Glomerular endothelial cell (primary cell): ENCODE measurements around the gene AFAP1. TPM values are rescaled to one million over a fixed set of nuclear protein-coding genes. Genes with fewer than 3 reads are reported as not detected.

Source experiments
- DNase-seq: peaks from one replicate; pipeline ENCODE4 v3.0.0-alpha.2; 2011; ENCODE audit warnings: low read depth, low spot score; ENCODE audit errors: extremely low read depth
- total RNA-seq: library from RNA; depleted of rRNA; stranded (reverse); fragments of >200 nt; gene quantifications from 2 replicates; pipeline ENCODE4 v1.2.3, GENCODE V29; 2015

The AFAP1 gene
- total RNA-seq, 1 donor from 2014 or later: 92.8 TPM

DNA sequence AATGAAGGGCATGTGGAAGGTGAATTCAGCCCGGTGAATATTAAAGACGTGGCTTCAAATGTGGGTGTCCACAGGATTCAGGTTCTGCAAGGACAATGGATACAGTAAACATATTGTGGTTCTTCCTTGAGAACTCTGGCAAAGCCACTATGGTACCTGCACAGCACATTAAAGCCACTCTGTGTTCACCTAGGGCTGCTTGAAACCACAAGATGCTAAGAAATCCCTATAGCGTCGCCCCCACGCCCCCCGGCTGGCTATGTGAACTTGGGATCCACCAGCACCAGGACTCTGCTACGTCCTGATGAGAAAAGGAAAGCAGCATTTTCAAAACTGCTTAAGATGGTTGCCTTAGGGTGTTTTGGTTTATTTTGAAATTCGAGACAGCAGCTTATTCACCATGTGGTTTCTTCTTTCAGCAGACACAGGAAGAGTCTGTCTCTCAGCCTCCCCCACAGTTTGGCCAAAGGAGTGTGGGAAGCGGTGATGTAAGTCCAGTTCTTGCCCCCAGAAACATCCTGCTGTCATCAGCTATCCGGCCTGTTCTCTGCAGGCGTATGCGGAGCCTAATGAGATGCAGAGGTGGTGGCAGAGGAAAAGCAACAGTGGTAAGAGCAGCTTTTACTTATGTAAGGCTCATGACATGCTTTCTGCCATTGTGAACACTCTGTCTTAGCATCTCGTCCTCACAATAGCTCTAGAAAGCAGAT, 111.5 kb downstream of the AFAP1 start:
- DNase-seq: no peak

DNA sequence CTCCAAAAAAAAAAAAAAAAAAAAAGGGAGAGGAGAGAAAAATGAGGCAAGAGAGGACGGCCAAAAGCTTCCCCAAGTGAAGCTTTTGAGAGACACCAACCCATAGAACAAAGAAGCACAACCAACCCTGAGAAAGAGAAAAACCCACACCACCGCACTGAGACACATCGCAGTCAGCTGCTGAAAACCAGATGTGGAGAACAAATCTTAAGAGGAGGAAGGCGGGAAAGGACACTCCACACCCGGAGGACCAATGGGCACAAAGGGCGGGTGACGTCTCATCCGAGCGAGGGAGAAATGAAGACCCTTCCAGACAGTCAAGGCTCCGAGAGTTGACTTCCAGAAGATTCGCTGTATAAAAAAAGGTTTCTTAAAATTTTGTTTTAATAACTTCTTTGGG, 112.1 kb downstream of the AFAP1 start:
- DNase-seq: no peak

DNA sequence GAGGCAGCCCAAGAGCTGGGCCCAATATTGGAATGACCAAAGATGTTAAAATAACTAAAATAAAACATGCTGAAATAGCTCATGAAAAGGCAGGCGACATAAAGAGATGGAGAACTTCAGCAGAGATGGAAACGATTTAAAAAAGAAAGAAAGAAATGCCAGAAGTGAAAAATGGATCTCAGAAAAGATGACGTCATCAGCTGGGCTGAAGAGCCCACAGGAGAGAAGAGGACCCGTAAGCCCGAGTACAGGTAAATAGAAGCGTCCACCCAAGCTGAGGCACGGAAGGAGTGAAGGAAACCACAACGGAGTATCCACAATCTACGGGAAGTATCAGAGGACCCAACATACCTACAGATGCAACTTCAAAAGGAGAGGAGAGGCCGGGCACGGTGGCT, 112.8 kb downstream of the AFAP1 start:
- no peak for DNase-seq

DNA sequence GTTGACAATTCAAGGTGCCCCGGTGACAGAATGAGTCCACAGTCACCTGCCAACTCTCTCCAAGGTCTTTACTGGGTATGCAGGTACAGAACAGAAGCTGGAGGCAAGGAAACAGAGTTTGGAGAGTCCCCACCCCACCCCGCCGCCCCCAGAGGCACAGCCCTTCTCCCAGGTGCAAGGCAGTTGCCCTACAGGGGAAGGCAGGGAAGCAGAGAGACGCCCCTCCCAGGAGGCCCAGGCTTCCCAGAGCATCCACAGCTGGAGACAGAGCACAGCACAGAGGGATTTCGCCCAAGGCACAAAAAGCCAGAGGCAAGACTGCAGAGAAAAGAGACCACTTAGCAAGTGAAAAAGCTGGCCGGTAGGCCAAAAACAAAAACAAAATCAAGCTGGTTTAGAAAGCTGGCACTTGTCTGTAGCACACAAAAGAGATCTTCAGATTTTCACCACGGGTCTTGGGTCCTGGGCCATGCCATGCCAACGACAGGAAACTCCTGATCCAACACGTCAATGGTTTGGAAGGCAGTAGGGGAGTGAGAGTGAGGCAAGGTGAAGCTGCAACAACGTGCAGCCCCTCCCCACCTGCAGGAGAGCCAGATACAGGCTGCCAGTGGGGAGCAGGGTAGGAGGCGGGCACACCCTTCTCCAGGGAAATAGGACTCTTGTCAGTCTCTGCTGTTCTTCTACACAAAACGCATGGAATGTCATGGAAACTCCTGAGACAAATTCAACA, 113.3 kb downstream of the AFAP1 start:
- no peak for DNase-seq

DNA sequence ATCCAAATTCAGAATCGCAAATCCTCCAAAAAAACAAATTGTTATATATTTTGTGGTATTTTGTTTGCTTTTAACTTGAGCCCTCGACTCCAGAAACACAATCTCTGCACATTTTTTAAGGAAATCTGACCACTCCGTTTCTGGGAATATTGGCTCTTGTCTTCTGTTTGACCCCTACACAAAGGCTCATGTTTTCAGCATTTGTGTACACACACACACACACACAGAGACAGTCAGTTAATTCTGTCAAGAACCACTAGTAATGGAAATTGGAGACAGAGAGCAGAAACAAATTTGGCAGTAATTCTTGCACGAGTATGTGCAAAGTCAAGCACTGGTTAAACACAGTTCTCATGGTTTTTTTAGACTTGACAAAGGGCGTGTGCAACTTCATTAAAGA, 115.4 kb downstream of the AFAP1 start:
- no peak for DNase-seq

DNA sequence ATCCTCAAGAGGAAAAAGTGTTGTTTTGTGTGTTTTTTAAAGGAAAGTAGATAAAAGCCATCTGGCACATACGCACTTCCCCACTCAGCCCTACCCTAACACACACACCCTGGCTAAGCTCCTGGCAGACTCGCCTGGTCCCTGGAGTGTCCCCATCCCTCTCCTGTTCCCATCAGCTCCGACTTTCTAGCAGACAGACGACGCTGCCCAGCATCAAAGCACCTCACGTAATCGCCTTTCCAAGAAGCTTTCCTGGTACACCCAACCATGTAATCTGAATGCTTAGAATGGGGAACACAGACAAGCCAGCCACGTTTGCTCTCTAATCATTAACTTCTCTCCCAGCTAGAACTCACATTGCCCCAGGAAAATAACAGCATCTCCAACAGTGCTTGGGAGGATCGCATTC, 116.2 kb downstream of the AFAP1 start:
- no peak for DNase-seq

DNA sequence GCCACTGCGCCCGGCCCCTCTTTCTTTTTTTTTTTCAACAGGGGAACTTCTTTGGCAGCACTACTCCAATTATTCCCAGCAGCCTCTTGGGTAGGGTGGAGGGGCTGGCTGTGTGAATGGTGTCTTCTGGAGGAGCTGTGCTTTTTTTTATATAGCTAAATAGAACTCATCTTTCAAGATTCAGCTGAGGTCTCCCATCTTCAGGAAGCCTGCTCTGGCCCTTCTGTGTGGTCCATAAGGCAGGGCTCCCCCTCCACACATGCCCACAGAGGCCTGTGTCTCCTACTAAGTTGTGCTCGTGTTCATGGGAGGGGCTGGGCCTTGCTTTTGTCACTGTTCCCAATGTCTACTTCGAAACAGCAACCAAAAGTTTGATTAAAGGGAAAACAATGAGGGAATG, 116.8 kb downstream of the AFAP1 start:
- no peak for DNase-seq

DNA sequence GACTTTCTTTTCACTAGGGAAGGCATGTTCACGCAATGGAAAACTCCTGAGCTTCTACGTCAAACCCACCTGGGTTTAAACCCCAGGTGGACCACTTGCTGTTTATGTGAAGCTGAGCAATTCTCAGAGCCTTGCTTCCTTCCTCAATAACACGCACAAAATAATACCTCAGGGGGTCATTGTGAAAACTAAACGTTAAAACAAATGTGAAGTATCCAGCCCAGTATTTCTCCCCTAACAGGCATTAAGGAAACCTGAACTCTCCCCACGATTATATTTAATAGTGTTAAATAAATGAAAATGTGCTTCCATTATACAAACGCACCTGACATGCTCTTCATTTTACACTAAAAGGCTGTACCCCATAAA, 117.5 kb downstream of the AFAP1 start:
- DNase-seq: no peak

DNA sequence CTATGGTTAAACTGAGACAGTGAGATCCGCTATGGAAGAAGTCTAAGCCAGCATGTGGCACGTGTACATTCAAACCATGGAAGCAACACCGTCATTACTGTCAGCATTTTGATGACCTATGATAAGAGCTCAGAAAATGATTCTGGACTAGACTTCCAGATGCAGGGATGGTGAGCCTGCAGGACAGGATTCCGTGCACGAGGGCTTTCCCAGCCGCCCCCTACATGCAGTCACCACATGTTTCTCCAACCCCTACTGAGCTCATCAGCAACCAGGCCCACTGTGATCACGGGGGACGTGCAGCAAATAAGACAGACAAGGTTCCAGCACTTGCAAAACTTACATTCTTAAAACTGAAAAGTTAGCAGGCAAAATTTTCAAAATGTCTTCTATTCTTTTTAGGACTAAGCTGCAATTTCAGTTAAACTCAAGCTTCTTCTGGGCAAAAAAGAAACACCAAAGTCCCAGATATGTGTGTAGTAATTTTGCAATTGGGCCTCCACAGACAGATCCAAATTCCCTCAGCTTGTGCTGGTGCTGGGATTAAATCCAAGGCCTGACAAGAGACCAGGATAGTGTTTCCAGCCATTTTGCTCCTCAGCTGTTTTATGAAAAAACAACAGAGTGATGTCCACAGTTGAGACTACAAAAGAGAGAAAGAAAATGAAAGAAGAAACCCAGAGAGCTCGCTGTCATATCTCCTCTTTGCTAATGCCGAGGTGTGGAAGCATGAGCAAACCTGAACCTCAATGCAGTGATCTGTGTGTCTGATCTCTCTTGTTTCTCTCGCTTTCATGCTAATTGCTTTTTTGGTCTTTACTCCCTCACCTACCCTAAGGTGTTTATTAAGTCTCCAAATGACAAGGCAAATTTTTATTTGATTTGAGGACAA, 118.2 kb downstream of the AFAP1 start:
- no peak for DNase-seq

DNA sequence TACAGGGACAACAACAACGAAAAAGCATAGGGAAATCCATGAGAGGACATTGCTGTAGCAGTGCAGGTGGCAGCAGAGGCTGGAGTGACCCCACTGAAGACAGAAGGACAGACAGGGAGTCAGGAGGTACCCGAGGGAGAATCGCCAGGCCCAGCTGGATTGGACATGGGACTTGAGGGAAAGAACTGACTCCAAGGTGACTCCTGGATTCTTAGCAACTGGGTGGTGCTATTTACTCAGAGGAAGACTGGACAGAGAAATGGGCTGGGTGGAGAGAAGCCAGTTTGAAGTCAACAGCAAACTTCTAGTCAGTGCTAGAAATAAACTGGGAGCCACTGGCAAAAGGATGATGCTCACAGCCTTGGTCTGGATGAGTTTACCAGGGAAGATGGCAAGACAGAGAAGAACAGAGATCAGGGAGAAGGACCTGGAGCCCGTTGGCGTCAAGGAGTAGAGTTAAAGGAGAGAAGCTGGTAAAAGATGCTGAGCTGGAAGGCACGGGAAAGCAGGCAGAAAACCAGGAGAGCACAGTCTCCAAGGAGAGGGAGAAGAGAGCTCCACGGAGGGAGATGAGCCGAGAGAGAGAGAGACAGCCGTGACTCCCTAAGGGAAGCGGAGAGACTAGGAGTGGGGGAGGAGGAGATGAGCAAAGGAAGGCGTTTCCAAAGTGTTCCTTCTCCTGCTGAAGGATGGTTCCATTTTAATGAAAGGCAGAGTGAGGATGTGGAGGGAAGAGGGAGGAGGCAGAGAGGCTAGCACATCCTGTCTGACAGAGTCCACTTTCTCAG, 119.4 kb downstream of the AFAP1 start:
- no peak for DNase-seq

DNA sequence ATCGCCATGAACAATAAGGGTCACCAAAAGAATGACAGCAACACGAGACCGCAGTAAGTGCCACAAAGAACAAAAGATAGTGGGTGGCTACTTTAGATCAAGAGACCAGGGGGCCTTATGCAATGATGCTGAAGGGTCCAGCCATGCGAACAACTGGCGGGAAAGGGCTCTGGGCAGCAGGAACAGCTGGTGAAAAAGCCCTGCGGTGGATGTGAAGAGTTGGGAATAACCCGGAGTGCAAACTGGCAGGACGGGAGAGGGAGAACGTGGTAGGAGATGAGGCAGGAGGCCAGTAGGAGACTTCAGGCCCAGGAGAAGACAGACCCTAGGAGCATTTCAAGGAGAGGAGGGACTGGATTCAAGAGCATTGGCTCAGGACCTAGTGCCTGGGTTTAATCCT, 120.2 kb downstream of the AFAP1 start:
- no peak for DNase-seq

DNA sequence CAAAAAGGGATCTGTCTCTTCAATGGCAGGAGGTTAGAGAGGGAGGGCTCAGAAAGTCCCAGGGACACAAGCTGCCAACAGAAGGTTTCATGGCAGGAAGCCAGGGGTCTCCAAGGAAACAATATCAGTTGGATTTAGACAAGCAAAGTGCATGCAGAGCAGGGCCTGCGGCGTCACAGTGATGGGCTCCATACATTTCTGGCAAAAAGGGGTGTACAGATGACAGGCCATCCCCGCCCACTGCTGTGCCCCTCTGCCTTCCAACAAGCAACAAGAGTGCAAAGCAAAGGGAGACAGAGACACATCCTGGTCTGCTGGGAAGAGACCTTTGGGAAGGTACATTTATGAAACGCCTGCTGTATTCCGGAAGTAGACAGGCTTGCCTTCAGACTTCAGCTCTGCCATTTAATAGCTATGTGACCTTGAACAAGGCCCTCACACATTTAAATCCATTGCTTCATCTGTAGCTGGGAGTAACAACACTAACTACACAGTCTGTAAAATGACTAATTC, 121.2 kb downstream of the AFAP1 start:
- DNase-seq: no peak

DNA sequence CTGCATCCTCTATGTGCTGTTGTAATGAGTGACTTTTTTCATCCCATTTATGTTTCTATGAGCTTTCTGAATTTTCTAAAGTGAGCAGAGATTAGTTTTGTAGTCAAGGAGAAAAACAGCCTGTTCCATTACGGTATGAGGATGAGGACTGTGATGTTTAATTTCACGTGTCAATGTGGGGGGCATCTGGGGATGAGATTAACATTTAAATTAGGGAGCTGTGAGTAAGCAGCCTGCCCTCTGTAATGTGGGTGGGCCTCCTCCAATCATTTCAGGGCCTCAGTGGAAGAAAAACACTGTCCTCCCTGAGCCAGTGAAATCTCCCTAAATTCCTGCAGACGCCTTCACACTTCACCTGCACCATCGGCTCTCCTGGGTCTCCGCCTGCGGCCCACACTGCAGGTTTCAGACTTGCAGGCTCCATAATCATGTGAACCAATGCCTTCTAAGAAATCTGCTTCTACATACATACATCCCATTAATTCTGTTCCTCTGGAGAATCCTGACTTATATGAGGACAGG, 121.7 kb downstream of the AFAP1 start:
- DNase-seq: no peak

DNA sequence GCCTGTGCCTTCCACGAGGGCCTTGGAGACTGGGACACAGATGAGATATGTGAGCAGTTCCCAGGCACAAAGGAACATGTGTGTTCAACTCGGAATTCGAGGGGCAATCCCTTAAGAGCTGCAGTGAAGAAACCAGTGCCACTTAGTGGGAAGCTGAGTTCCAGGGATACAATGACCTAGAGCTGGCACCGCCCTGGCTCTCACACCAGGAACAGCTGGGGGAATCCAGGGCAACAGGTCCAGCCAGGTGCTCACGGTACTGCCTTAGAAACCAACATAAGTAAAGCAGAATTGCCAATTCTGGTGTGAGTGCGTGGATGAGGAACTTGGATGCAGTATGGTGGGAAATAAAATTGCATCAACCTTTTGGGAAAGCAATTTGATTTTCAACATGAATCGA, 122.9 kb downstream of the AFAP1 start:
- no peak for DNase-seq

DNA sequence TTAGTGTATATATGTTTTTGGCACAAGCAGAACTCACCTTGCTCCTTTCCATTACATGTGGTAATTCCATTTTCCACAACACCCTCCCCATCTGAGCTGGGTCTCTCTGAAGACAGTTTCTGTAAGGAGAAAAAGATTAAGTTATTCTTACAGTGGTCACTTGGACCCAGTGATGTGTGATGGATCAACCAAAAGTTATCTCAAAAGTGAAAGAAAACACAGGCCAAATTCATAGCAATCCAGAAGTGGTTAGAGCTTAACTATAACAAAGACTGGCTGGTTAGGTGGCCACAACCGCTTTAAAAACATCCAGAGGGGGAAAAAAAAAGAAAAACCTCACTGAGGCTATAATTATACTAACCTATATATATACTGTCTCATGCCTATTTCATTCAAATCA, 123.7 kb downstream of the AFAP1 start:
- DNase-seq: no peak

DNA sequence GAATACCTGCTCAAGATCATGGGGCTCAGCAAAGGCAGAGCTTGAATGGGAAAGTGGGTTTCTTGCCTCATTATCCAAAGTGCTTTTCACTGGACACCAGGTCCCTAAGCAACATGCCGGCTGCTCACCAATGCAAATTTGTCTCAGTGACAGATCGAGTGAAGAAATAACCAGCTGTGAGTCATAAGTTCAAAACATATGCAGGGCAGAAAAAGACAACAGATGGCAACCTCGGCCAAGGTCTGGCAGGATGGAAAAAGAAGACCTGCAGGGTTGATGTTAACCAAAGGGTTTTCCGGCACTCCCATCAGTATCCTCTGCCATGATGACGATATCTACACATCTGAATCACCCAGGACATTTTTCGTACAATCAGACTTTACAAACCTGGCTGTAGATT, 124.1 kb downstream of the AFAP1 start:
- DNase-seq: no peak

DNA sequence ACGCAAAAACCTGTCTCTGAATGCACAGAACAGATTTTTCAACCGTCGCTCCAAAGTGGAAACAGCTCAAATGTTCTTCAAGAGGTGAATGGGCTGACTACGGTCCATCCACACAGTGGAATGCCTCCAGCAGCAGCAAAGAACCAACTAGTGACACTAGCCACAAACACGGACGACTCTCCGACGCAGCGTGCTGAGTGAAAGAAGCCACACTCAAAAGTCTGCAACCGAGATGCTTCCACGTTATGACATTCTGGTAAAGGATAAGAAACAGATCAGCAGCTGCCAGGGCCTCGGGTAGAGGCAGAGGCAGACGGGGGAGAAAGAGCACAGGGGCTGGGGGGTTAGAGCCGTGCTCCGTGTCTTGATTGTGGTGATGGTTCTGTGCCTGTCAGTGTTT, 125.2 kb downstream of the AFAP1 start:
- no peak for DNase-seq

DNA sequence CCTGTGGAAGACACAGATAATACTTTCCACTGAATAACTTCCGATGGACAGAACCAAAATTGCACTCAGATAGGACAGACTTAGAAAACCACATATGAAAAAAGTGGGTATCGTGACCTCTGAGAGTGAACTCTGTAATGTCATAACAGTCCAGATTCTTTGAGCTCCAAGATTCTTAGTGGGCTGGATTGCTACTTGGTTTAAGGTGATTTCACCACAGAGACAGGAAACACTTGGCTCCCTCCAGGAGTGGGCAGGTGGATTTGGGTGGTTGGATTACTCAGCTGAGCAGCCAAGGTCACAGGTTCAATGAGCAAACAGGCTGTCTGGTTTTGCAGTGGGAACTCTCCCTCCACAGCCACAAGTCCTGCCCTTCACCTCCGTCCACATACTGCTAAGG, 126.0 kb downstream of the AFAP1 start:
- no peak for DNase-seq

DNA sequence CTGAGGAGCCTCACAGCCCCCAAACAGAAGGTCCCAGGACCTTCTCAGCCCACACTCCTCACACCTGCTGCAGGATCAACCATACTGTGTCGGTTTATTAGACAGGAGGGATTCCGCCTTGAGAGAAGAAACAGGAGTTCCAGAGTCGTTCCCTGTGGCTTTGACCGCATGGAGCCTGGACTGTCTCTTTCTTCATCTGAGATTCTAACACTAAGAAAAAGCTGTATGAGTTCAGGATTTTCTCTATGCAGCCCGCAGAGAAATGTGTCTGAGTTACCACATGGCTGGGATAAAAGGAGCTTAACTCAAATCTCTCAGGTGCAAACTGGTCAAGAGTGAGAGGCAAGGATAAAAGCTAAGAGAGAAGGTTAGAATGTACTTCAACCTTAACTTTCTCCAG, 126.7 kb downstream of the AFAP1 start:
- no peak for DNase-seq

DNA sequence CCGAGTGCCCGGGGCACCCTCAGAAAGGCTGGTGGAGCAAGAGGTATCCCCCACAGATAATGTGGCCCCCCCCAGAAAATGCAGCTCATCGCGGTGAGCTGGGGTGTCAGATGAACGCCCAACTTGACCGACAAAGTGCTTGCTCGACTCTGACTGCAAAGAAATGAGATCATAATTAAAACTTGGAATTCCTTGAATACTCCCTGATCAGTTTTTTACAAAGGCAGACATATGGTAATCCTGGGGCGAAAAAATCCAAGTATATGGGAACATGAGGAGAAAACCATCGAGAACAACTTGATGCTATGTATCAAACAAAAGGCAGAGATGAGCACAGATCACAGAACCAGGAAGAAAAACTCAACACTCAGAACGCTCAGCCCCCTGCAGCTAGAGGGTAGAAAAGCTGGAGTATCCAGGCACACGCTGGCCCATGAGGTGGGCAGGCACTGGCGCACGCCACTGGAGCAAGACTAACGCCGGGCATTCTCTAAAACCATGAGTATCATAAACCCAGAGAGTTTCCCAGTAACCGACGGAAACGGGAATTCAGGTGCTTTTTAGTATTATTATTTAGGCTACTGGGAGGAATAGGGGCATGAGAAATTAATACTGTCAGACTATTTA, 127.3 kb downstream of the AFAP1 start:
- DNase-seq: no peak
